ENCODE data around the gene ZNF675.
"Not testable (repeated sequence)": the region's sequence is repeated elsewhere in the genome, so short reads cannot be mapped to it uniquely, and the experiment has no call there.

ZNF675 gene

GRCh38 chr19:23686621-23687423 lies at the start of gene ZNF675:
Gene ZNF675 (minus strand): TSS chr19:23687212. CDS start chr19:23687033, 179 bp downstream.
- peak; percentile 88 for DNase-seq

DNA sequence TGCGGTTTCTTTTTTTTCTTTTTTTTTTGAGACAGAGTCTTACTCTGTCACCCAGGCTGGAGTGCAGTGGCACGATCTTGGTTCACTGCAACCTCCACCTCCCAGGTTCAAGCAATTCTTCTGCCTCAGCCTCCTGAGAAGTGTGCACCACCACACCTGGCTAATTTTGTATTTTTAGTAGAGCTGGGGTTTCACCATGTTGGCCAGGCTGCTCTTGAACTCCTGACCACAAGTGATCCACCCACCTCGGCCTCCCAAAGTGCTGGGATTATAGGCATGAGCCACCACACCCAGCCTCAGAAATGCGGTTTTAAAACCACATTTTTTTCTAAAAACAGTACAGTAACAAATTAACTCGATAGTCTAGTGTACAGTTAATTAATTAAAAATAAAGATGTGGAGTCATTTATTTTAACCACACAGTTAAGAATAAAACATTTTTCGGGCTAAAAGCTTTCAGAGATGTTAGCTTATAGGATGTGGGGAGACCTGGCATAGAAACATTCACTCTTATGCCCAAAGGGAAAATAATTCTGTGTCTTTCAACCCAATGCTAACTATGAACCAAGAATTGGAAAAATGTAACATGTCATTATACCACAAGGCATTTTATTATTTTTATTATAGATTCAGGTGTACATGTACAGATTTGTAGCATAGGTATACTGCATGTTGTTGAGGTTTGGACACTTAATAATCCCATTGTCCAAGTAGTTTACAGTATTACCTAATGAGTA lies 43.9 kb upstream of the ZNF675 start:
- DNase-seq, result not testable (repeated sequence)

GRCh38 chr19:23724161-23724560 lies 37.1 kb upstream of the ZNF675 start:
- DNase-seq, result not testable (repeated sequence)

DNA sequence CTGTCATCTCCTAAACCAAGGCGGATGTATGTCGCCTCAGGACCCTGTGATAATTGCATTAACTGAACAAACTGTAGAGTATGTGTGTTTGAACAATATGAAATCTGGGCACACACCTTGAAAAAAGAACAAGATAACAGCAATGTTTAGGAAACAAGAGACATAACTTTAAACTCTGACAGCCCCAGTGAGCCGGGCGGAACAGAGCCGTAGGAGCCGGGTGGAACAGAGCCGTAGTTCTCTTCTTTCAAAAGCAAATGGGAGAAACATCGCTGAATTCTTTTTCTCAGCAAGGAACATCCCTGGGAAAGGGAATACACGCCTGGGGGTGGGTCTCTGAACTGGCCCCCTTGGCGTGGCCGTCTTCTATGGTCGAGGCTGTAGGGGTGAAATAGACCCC lies 31.8 kb upstream of the ZNF675 start:
- no peak for DNase-seq

DNA sequence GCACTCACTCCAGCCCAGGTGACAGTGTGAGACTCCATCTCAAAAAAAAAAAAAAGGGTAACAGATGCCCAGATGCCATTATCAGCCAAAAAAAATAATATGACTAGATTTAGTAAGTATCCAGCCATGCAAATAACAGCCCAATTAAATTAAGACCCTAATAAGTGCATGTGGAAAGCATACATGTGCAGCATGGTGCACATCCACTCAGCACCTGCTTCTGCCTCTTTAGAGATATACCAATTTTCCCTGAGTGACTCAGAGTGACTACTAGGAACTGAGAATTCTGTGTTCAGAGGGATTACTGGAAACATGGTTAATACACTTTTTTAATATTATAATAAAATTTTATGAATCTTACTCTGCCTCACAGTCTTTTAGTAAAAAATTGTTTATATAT lies 29.8 kb upstream of the ZNF675 start:
- no peak for DNase-seq

GRCh38 chr19:23709347-23709746 lies 22.3 kb upstream of the ZNF675 start:
- DNase-seq, result no peak

- no peak for DNase-seq
Measured at GRCh38 chr19:23706657-23707056, 19.6 kb upstream of the ZNF675 start.

DNA sequence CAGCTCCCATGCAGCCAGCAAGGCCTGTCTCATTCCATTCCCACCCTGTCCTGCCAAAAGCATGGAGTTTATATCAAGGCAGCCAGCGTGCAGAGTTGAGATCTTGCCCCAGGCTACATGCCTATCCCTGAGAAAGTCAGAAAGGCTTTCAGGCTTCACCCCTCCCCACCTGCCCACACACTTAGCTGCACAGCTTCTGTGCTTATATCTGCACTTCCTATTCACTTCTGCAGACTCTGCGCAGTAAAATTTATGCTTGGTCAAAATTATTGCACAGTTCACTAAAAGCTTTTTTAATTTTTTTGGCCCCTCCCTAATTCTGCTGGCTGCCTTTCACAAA lies 12.5 kb upstream of the ZNF675 start:
- no peak for DNase-seq

DNA sequence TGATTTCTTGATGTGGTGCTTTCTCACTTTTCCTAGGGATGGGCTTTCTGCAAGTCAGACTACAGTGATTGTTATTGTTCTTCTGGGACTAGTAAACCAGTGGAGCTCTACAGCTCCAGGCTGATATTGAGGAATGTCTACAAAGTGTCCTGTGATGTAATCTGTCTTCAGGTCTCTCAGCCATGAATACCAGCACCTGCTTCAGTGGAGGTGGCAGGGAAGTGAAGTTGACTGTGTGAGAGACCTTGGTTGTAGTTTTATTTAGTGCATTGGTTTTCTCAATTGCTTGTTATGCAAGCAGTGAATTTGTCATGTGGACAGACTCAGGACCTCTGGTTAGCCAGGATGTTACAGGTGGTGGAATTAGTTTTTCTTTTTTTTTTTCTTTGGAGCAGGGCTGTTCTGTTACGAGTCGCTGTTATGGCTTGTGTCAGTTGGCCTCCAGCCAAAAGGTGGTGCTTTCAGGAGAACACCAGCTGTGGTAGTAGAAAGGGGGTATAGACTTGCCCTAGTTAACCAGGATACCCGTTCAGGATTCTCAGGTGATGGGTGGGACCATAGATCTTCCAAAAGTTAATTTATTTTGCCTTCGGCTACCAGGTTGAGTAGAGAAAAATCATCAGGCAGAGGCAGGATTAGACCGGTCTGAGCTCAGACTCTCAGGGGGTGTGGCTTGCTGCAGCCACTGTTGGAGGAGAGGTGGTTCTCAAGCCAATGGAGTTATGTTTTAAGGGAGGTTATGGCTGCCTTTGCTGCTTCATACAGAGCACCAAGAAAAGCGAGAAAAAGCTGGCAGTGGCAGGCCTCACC lies 11.9 kb upstream of the ZNF675 start:
- DNase-seq, result peak; percentile 8

GRCh38 chr19:23692937-23693336 lies 5.9 kb upstream of the ZNF675 start:
- DNase-seq, result not testable (repeated sequence)

DNA sequence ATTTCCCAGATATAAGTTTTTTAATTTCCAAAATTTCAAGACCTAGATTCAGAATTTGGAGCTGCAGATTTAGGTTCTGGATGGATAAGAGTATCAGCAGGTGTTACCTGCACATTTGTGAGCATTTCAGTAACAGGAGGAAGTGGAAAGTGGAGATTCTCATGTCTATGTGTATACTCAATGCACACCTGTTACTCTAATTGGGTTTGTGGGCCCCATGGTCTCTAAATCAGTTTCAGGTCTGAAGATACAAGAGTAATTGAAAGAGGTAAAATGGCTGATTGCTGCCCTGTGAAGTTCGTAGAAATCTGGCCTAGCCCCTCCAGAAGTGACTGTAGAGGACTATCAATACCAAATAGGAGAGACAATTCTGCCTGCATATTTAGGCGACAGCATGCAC lies 13.9 kb downstream of the ZNF675 start:
- no peak for DNase-seq

- not testable (repeated sequence) for DNase-seq
Measured at GRCh38 chr19:23668606-23669005, 18.4 kb downstream of the ZNF675 start.

DNA sequence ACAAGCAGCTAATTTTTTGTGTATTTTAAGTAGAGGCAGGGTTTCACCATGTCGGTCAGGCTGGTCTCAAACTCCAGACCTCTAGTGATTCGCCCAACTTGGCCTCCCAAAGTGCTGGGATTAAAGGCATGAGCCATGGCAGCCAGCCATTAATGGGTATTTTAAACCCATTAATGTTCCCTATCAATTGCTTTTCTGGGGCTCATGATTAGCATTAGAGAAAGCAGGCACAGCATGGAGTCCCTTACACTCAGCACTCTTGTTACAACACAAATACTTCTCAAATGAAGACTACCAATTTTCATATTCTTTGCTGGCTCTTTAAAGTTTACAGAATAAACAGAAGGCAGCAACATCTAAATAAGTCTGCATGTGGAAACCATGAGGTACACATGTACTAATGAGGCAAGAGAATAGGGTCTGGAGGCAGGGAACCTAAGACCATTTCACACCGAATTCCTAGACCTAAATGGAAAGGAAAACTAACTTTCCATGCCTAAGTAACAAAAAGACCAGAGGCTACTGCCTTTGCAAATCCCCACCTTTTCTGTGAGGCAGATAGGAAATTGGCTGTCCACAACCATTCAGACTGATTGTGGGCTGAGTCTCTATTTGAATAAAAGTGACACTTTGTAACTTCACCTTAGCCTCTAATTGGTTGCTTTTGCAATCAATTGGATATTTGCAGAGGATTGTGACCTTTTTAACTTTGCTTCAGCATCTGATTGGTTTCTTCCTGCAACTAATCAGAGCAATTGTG lies 21.2 kb downstream of the ZNF675 start:
- no peak for DNase-seq

DNA sequence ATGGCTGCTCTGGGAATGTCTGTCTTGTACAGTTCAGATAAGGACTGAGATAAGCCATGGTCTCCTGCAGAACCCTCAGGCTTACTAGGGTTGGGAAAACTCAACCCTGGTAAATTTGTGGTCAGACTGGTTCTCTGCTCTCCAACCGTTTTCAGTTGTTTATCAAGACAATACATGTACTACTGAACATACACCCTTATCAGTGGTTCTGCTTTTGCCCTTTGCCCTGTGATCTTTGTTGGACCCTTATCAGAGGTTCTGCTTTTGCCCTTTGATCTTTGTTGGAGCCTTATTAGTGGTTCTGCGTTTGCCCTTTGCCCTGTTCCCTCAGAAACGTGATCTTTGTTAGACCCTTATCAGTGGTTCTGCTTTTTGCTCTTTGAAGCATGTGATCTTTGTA lies 37.2 kb downstream of the ZNF675 start:
- DNase-seq, result not testable (repeated sequence)
